HG03039 (cell line): ENCODE results near the gene BICRA.

Experiments
- ATAC-seq: cut with Tn5 transposase; IDR thresholded peaks from one replicate; pipeline ENCODE4 v1.9.1; 2021; ENCODE audit warnings: mild to moderate bottlenecking, moderate library complexity; ENCODE audit not compliant: unreplicated experiment

Gene BICRA

GRCh38 chr19:47686679-47687450 lies 77.9 kb downstream of the BICRA start:
- ATAC-seq: no peak

- ATAC-seq: no peak
Observed at GRCh38 chr19:47687906-47688305, 79.0 kb downstream of the BICRA start.

- no peak for ATAC-seq
Observed at GRCh38 chr19:47691090-47691489, 82.2 kb downstream of the BICRA start.

- no peak for ATAC-seq
Observed at GRCh38 chr19:47691782-47692181, 82.8 kb downstream of the BICRA start.

- ATAC-seq: no peak
Observed at GRCh38 chr19:47693489-47693888, 84.6 kb downstream of the BICRA start.

GRCh38 chr19:47693903-47694302 lies 85.0 kb downstream of the BICRA start:
- ATAC-seq: no peak

GRCh38 chr19:47694466-47695273 lies 85.7 kb downstream of the BICRA start:
- no peak for ATAC-seq

- ATAC-seq: no peak
Observed at GRCh38 chr19:47695533-47696262, 86.8 kb downstream of the BICRA start.

GRCh38 chr19:47696635-47697034 lies 87.7 kb downstream of the BICRA start:
- no peak for ATAC-seq

GRCh38 chr19:47697863-47698609 lies 89.1 kb downstream of the BICRA start:
- ATAC-seq: no peak

GRCh38 chr19:47698631-47699359 lies 89.9 kb downstream of the BICRA start:
- ATAC-seq: no peak

- ATAC-seq: no peak
Observed at GRCh38 chr19:47699360-47699917, 90.5 kb downstream of the BICRA start.

- ATAC-seq: no peak
Observed at GRCh38 chr19:47700934-47701716, 92.2 kb downstream of the BICRA start.

- ATAC-seq: no peak
Observed at GRCh38 chr19:47701717-47702552, 93.0 kb downstream of the BICRA start.

- no peak for ATAC-seq
Observed at GRCh38 chr19:47702671-47703070, 93.7 kb downstream of the BICRA start.

GRCh38 chr19:47703301-47703700 lies 94.4 kb downstream of the BICRA start:
- ATAC-seq: no peak

- ATAC-seq: no peak
Observed at GRCh38 chr19:47704024-47704423, 95.1 kb downstream of the BICRA start.

- no peak for ATAC-seq
Observed at GRCh38 chr19:47704656-47705055, 95.7 kb downstream of the BICRA start.
